Sigmoid colon (tissue), 7 donors: ENCODE data around the gene KLF11. TPM values are rescaled to one million over a fixed set of nuclear protein-coding genes. Genes with fewer than 3 reads are reported as not detected.
A peak's percentile ranks its signal among the peaks of the same experiment; 100 is the strongest.

Source experiments
- DNase-seq: peaks from one replicate; pipeline ENCODE4 v3.0.0-alpha.2; 2019
- H3K27ac ChIP-seq, 4 donors: fragments of 200-600 bp; sonication (generic); one replicate each; pipeline ENCODE4 v1.5.1; 2016 to 2019; ENCODE audit warnings: mild to moderate bottlenecking in 1 of 4
- H3K27me3 ChIP-seq, 3 donors: fragments of 200-600 bp; sonication (generic); one replicate each; pipeline ENCODE4 v1.5.1; 2019; ENCODE audit warnings: mild to moderate bottlenecking in 1 of 3
- H3K36me3 ChIP-seq, 4 donors: fragments of 200-600 bp; sonication (generic); one replicate each; pipeline ENCODE4 v1.5.1; 2016 to 2019
- H3K4me1 ChIP-seq, 4 donors: fragments of 200-600 bp; sonication (generic); one replicate each; pipeline ENCODE4 v1.5.1; 2017 to 2019
- H3K4me3 ChIP-seq, 4 donors: fragments of 200-600 bp; sonication (generic); one replicate each; pipeline ENCODE4 v1.5.1; 2017 to 2019; ENCODE audit warnings: mild to moderate bottlenecking in 2 of 4, moderate library complexity in 1 of 4
- H3K9me3 ChIP-seq, 4 donors: fragments of 200-600 bp in 3 of 4; sonication (generic) in 3 of 4; one replicate each; pipeline versions ENCODE4 v1.5.1 to v1.6.1; 2013 to 2019
- CTCF ChIP-seq, 4 experiments: fragments of 450-650 bp in 3 of 4; fragments of 200-600 bp in 1 of 4; IDR thresholded peaks; one replicate each; pipeline ENCODE4 v1.5.1; 2016 to 2019; ENCODE audit warnings: antibody characterized with exemption in 4 of 4, mild to moderate bottlenecking in 3 of 4, moderate library complexity in 2 of 4
- EP300 ChIP-seq, 4 donors: sonication (generic); formaldehyde crosslinking; IDR thresholded peaks; one replicate each; pipeline ENCODE4 v1.6.1; 2017; ENCODE audit warnings: antibody characterized with exemption in 4 of 4
- POLR2A ChIP-seq, 2 donors: fragments of 450-650 bp; IDR thresholded peaks; one replicate each; pipeline ENCODE4 v1.6.1; 2016; ENCODE audit warnings: antibody characterized with exemption in 2 of 2, mild to moderate bottlenecking in 2 of 2, moderate library complexity in 2 of 2
- POLR2AphosphoS5 ChIP-seq, 4 donors: sonication (generic); formaldehyde crosslinking; IDR thresholded peaks; one replicate each; pipeline ENCODE4 v1.6.1; 2017; ENCODE audit warnings: antibody characterized with exemption in 4 of 4
- WGBS, 2 donors: extraction: QIAGEN DNeasy Blood & Tissue Kit; methylation state at CpG; one replicate each; pipeline ENCODE4 v1.1.7; 2013; 5-methylcytosine and 5-hydroxymethylcytosine counted together
- intact Hi-C: fragments of 100-400 bp; cut with DNase I; formaldehyde crosslinking; loops from one replicate; pipeline ENCODE4 v1.15.1; 2023
- polyA plus RNA-seq, 3 donors: library from polyadenylated mRNA; stranded (reverse); fragments of 200-250 nt; gene quantifications; one replicate each; pipeline ENCODE4 v1.2.3, GENCODE V29; 2013
- total RNA-seq, 4 donors: library from RNA; depleted of rRNA; stranded (reverse); fragments of >200 nt; gene quantifications; one replicate each; pipeline ENCODE4 v1.1.0, GENCODE V29; 2016
- donor health status: healthy with polysubstance abuse.
- donor health status: Bipolar disorder and iron deficiency.
- donor health status: healthy.

The KLF11 gene
- total and polyA plus RNA-seq, 7 donors, result 3.9 to 41.3 (median 18.5) TPM

- H3K4me3 ChIP-seq, result no peak overlapping the region
- DNase-seq, result peak; percentile 94
- TF ChIP-seq POLR2A (IDR thresholded peaks at IDR 0.05) (no peak), CTCF (IDR thresholded peaks at IDR 0.05) (peak; percentile 75 to 86 (median 84)), POLR2AphosphoS5 (IDR thresholded peaks at IDR 0.05) (peak in 2 of 4 donors; percentile 31 to 47)
- H3K4me1 ChIP-seq, result peaks cover 0 to 19% (median 6%) of the 10 kb centered on the region in 4 donors
- WGBS, 2 donors, result 34 to 39% methylated on average over 20 of the region's 20 CpGs
- H3K36me3 ChIP-seq, result no peaks in the 10 kb centered on the region
- intact Hi-C loops, result loop anchor here (1.0 kb wide), 1 partner anchor 362 kb away; no protein-coding TSS in a partner anchor
- no peaks in the 10 kb centered on the region for H3K27me3 ChIP-seq
- no peaks in the 10 kb centered on the region for H3K9me3 ChIP-seq
- no peak overlapping the region for H3K27ac ChIP-seq
These were observed 29.5 kb downstream of the KLF11 start for GRCh38 chr2:10072656-10073480.

- Histone ChIP-seq H3K4me1 (peaks cover 0 to 27% (median 14%) of the 10 kb centered on the region in 4 donors), H3K4me3 (no peak overlapping the region), H3K27me3 (no peaks in the 10 kb centered on the region), H3K9me3 (no peaks in the 10 kb centered on the region), H3K27ac (no peak overlapping the region), H3K36me3 (no peaks in the 10 kb centered on the region)
- DNase-seq, result no peak
- intact Hi-C loops, result loop anchor here (1.0 kb wide), 1 partner anchor 24 kb away; no protein-coding TSS in a partner anchor
- TF ChIP-seq POLR2AphosphoS5 (IDR thresholded peaks at IDR 0.05) (no peak), CTCF (IDR thresholded peaks at IDR 0.05) (no peak), POLR2A (IDR thresholded peaks at IDR 0.05) (no peak), EP300 (IDR thresholded peaks at IDR 0.05) (no peak)
- WGBS, 2 donors, result 73 to 85% methylated on average over 8 of the region's 8 CpGs
These were observed 30.4 kb downstream of the KLF11 start for GRCh38 chr2:10073706-10074105.

DNA sequence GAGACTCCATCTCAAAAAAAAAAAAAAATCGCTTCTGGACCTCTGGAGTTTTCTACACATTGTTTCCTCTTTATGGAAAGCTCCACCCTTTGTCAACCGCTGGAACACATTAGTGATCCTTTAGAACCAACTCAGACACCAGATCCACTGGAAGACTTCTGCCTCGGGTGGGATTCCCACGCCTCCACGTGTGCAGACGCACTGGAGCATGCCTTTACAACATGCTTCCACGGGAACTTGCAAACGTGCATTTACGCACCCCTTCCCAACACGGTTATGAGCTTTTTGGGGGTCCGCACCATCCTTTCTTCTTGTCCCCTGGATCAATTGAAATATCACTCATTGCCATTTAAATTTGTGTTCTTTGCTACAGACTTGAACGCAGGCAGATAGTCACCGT lies 31.8 kb downstream of the KLF11 start:
- Histone ChIP-seq H3K27ac (no peak overlapping the region), H3K27me3 (no peaks in the 10 kb centered on the region), H3K36me3 (no peaks in the 10 kb centered on the region), H3K4me1 (peaks cover 0 to 33% (median 21%) of the 10 kb centered on the region in 4 donors), H3K9me3 (no peaks in the 10 kb centered on the region), H3K4me3 (no peak overlapping the region)
- intact Hi-C loops, result no loop called here
- WGBS, 2 donors, result 69 to 84% methylated on average over 13 of the region's 13 CpGs
- DNase-seq, result no peak
- no peak for TF ChIP-seq POLR2A (IDR thresholded peaks at IDR 0.05)
- no peak for TF ChIP-seq EP300 (IDR thresholded peaks at IDR 0.05)
- TF ChIP-seq POLR2AphosphoS5 (IDR thresholded peaks at IDR 0.05), result no peak
- TF ChIP-seq CTCF (IDR thresholded peaks at IDR 0.05), result no peak

DNA sequence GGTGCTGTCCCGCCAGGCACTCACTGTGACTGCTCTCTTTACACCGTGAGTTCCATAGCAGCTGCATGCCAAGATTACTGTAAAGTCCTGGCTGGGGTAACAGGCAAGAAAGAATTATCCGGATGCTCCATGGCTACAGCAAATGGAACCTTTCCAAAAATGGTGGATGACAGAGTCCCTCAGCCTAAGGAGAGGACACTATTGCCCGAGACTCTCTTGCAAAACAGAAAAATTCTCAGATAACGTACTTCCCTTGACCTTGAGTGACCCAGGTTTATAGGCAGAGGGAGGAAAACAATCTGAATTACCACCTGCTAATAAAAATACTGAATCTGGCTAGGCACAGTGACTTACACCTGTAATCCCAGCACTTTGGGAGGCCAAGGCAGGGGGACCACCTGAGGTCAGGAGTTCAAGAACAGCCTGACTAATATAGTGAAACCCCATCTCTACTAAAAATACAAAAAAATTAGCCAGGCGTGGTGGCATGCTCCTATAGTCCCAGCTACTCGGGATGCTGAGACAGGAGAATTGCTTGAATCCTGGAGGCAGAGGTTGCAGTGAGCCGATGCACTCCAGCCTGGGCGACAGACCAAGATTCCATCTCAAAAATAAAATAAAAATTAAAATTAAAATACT lies 32.3 kb downstream of the KLF11 start:
- H3K27me3 ChIP-seq, result peaks cover 0 to 2% (median 0%) of the 10 kb centered on the region in 3 donors
- H3K27ac ChIP-seq, result no peak overlapping the region
- no peaks in the 10 kb centered on the region for H3K9me3 ChIP-seq
- WGBS, 2 donors, result 28 to 69% methylated on average over 9 of the region's 9 CpGs
- no peak for DNase-seq
- no peak overlapping the region for H3K4me3 ChIP-seq
- intact Hi-C loops, result no loop called here
- H3K4me1 ChIP-seq, result peaks cover 0 to 38% (median 27%) of the 10 kb centered on the region in 4 donors
- no peaks in the 10 kb centered on the region for H3K36me3 ChIP-seq
- no peak for TF ChIP-seq EP300 (IDR thresholded peaks at IDR 0.05)
- no peak for TF ChIP-seq POLR2A (IDR thresholded peaks at IDR 0.05)
- TF ChIP-seq POLR2AphosphoS5 (IDR thresholded peaks at IDR 0.05), result no peak
- TF ChIP-seq CTCF (IDR thresholded peaks at IDR 0.05), result no peak
